ENCODE data around the gene PIK3CD.

The PIK3CD gene

DNA sequence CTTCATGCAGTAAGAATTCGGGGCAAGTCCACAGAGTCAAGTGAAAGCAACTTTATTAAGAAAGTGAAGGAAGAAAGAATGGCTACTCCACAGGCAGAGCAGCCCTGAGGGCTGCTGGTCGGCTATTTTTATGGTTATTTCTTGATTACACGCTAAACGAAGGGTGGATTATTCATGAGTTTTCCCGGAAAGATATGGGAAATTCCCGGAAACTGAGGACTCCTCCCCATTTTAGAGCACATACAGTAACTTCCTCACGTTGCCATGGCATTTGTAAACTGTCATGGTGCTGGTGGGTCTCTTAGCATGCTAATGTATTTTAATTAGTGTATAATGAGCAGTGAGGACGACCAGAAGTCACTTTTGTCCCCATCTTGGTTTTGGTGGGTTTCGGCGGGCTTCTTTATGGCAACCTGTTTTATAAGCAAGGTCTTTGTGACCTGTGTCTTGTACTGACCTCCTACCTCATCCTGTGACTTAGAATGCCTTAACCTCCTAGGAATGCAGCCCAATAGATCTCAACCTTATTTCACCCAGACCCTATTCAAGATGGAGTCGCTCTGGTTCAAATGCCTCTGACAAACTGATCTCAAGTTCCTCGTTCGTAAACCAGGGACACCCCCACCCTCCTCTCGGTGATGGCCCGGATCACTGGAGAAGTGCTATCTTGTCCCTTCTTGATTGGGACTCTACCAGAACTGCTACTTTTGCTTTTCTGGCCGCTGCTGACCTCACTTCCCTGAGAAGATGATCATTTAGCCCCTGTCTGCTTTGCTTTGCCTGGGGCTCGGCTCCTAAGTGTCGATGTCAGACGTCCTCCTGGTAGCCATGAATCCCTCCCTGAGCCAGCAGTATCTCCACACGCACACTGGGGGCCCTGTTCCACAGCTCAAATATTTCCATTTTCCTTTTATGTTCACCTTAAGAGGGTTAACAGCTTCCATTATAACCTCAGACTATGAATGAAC is 123.5 kb downstream of the PIK3CD start:
- no peak for DNase-seq

- no peak for DNase-seq
These were observed 125.2 kb downstream of the PIK3CD start for GRCh38 chr1:9776685-9777084.
